ENCODE data around the gene CYBRD1.
A peak's percentile ranks its signal among the peaks of the same experiment; 100 is the strongest.
"Not testable (repeated sequence)": the region's sequence is repeated elsewhere in the genome, so short reads cannot be mapped to it uniquely, and the experiment has no call there.

The CYBRD1 gene

GRCh38 chr2:171516793-171517192 lies 5.5 kb upstream of the CYBRD1 start:
- no peak for DNase-seq

GRCh38 chr2:171520471-171520870 lies 1.8 kb upstream of the CYBRD1 start:
- no peak for DNase-seq

GRCh38 chr2:171521361-171522051 lies 768 bp upstream of the CYBRD1 start:
- DNase-seq: no peak

GRCh38 chr2:171522788-171523087 lies 464 bp downstream of the CYBRD1 start:
- no peak for DNase-seq

GRCh38 chr2:171523088-171524017 lies 1.1 kb downstream of the CYBRD1 start:
- DNase-seq: peak; percentile 29 to 59

- no peak for DNase-seq
Observed at GRCh38 chr2:171524018-171524401, 1.7 kb downstream of the CYBRD1 start.

GRCh38 chr2:171529914-171530313 lies 7.6 kb downstream of the CYBRD1 start:
- DNase-seq: no peak

GRCh38 chr2:171530378-171530777 lies 8.1 kb downstream of the CYBRD1 start:
- DNase-seq: no peak

GRCh38 chr2:171530859-171531258 lies 8.6 kb downstream of the CYBRD1 start:
- not testable (repeated sequence) for DNase-seq

GRCh38 chr2:171531291-171531690 lies 9.0 kb downstream of the CYBRD1 start:
- DNase-seq: no peak

GRCh38 chr2:171531836-171532450 lies 9.7 kb downstream of the CYBRD1 start:
- DNase-seq: no peak

- DNase-seq: no peak
Observed at GRCh38 chr2:171533331-171533730, 11.1 kb downstream of the CYBRD1 start.

- not testable (repeated sequence) for DNase-seq
Observed at GRCh38 chr2:171535528-171535927, 13.3 kb downstream of the CYBRD1 start.

GRCh38 chr2:171540437-171540836 lies 18.2 kb downstream of the CYBRD1 start:
- no peak for DNase-seq

GRCh38 chr2:171541202-171541887 lies 19.1 kb downstream of the CYBRD1 start:
- DNase-seq: no peak

GRCh38 chr2:171545086-171545485 lies 22.8 kb downstream of the CYBRD1 start:
- no peak for DNase-seq

GRCh38 chr2:171547256-171547655 lies 25.0 kb downstream of the CYBRD1 start:
- DNase-seq: no peak

GRCh38 chr2:171547720-171548119 lies 25.4 kb downstream of the CYBRD1 start:
- DNase-seq: no peak

GRCh38 chr2:171550613-171551012 lies 28.3 kb downstream of the CYBRD1 start:
- no peak for DNase-seq

- DNase-seq: no peak
Observed at GRCh38 chr2:171551836-171552235, 29.6 kb downstream of the CYBRD1 start.

- no peak for DNase-seq
Observed at GRCh38 chr2:171553236-171553635, 31.0 kb downstream of the CYBRD1 start.

GRCh38 chr2:171553858-171554257 lies 31.6 kb downstream of the CYBRD1 start:
- peak; percentile 79 to 95 for DNase-seq

- peak; percentile 34 to 56 for DNase-seq
Observed at GRCh38 chr2:171554991-171555615, 32.8 kb downstream of the CYBRD1 start.

All from NCI-H524 (cell line).